ENCODE results near the gene HAVCR1.
A peak's percentile ranks its signal among the peaks of the same experiment; 100 is the strongest.
"Not testable (repeated sequence)": the region's sequence is repeated elsewhere in the genome, so short reads cannot be mapped to it uniquely, and the experiment has no call there.

Gene HAVCR1

DNA sequence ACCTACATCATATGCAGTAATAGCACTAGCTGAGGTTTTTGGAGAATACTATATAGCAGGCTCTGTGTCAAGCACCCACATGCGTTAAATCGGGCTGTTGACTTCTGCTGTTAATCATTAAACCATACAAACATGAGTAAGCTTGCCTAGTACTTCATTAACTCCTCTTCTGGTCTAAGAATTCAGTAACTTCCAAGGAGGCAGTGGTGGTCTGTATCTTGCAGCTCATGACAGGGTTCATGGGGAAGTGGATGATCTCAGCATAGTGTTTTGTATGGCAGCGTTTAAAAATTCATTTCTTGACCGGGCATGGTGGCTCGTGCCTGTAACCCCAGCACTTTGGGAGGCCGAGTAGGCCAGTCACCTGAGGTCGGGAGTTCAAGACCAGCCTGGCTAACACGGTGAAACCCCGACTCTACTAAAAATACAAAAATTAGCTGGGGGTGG lies at the start of gene HAVCR1:
Gene HAVCR1 (minus strand): TSS at position 24 of the 447 bp plus-strand sequence. CDS start 1,173 bp downstream, outside the sequence.
- DNase-seq, result no peak

DNA sequence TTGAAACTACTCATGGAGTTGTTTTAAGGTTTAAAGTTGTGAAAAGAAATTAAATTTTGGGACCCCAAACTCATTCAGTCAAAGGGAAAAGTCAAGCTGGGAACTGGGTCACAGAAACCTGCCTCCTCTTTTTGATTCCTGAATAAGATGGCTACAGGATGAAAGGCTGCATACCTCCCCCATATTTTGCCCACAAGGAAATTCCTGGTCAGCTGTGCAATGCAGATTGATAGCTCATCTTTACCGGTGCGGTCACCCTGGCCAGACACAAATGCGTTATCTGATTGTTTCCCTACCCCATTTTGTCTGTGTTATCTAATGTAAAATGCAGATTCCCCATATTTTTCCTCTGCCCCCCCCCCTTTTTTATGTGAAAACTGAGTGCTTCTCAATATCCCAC lies 48.6 kb upstream of the HAVCR1 start:
- DNase-seq, result no peak

DNA sequence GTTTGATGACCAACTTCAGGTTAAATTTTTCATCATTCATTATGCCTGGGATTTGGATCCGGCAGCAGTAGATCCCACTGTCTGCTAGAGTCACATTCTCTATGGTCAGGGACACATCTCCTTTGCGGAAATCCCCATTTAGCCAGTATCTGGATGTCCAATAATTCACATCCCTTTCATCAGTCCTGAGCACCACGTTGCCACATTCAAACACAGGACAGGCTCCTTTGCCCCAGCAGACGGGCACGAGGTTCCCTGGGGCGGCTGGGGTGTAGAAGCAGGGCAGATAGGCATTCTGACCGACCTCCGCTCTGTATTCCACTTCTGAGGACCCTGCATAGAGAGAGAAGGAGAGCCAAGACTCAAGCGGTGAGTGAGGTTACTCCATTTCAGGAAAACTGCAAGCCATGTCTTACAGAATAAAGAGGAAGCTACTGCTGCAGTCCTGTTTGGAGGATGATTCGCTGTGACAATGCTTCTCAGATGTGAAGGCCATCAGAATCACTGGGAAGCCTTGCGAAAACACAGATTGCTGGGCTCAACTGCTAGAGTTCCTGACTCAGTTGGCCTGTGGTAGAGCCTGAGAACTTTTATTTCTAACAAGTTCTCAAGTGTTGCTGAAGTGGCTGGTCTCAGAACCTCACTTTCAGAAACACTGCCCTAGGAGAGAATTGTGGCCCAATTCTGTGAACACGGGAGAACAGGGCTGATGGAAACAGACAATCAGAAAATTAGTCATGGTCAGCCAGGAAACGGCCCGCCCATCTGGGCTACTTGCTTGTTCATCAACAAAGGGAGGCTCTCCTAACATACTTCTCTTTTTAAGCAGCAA lies 47.9 kb upstream of the HAVCR1 start:
- peak in 1 of 58 donors; percentile 1 for DNase-seq

DNA sequence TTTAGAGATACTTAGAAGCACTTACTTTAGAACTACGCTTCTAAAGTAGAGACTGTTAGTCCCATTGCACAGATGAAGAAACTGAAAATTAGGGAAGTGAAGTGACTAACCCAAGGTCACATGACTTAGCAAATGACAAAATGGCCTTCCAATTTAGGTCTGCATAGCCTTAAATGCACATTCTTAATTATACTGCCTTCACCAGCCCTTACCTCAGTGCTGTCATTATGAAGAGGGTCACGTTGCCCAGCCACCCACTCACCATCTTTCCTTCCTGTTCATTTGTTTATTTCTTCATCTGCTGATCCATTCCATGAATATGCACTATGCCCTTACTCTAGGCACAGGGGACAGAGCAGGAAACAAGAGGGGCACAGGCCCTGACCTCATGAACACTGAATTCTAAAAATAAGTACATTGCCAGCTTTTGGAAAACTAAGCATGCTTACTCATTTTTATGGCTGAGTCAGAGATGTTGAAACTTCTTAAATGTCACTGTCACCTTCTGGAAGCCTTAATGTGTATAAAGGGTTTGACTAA lies 41.3 kb upstream of the HAVCR1 start:
- no peak for DNase-seq

DNA sequence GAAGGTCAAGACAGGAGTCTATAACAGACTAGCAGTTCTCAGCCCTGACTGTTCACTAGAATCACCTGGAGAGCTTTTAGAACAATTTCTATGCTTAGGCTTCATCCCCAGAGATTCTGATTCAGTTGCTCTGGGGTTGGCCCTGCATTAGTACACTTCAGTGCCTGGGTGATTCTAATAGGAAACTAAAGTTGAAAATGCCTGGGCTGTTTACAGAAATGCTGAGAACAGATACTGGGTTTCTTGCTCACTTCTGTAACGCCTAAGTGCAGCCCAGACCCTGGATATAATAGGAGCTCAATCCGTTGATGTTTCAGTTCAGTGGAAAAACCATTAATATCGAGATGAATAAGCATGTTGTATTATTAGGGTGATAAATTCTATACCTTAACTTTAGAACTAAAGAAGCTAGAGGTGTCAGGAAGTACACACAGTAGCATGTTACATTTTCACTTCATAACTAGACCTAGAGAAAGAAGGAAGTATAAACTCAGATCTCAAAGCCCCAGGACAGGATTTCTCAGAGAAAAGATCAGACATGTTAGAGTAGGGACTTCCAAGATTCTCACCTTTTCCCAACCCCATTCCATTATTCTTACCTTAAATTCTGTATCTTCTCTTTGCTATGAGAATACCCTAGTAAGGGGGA lies 29.6 kb upstream of the HAVCR1 start:
- DNase-seq, result no peak

DNA sequence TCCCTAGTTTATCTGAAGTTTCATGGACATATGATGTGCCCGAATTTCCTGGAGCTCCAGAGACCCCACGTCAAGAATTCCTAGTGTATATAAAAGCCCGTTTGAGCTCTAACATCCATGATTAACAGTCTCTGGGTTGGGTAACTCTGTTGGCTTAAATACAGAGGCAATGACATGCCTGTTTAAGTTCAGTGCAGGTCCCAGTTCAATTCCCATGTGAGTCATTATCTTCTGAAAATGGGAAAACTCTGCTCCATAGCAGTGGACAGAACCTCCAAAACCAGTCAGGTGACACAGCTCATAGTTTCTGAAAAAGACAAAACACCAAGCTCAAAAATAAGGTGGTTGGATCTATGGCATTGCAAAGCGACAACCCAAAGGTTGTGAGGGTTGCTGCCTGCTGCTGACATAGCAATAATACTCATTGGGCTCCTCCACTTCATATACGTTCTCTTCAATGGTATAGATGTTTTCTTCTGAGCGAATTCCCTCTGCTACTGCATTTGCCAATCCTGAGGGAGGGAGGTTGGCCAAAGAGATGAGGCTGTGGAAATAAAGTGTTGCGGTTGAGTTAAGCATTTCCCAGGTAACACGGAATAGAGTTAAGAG lies 27.9 kb upstream of the HAVCR1 start:
- DNase-seq, result no peak

DNA sequence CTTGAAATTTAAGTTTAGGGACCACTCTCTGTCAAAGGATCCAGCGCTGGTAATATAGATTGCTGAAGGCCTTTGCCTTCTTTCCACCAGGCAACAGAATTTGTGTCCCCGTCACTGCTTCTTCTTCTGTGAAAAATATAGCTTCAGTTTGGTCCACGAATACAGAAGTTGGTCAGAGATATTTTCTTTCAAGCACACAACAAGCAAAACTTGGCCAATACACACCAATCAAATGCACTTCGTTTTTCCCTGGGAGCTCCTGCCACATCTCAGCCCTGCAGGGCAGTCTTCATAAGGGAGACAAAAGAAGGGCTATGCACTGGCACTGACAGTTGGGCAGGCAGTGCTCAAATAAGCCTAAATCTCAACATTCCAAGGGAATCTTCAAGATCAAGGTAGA lies 27.0 kb upstream of the HAVCR1 start:
- DNase-seq, result no peak

DNA sequence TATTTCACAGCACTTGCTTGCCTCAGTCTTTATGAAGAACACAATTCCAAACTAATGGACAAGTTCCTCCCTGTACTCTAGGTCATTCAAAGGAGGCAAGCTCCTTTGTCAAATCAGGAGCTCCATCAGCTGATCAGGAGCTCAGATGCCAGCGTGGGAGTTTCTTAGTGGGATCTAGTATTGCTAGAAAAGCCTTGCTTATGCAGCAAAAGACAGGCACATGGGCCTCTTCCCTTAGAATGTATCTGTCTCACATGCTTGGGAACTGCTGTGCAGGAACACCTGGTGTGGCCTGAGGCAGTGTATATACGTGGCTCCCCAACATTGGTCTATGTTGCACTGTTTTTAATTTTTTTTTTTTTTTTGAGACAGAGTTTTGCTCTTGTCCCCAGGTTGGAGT lies 21.4 kb upstream of the HAVCR1 start:
- peak in 1 of 58 donors; percentile 1 for DNase-seq

DNA sequence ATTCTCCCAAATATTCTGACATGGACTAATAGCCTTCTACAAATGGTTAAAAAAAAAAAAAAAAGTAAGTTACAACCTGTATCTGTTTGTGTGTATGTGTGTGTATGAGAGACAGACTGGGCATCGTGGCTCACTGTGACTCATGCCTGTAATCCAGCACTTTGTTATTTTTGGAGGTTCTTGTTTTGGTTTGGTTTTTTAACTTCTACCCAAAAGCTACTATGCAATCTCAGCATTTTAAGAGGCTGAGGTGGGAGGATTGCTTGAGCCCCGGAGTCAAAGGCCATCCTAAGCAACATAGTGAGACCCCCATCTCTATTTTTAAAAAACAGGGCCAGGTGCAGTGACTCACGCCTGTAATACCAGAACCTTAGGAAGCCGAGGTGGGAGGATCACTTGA lies 17.6 kb upstream of the HAVCR1 start:
- peak in 6 of 58 donors; percentile 2 to 14 (median 4) for DNase-seq

DNA sequence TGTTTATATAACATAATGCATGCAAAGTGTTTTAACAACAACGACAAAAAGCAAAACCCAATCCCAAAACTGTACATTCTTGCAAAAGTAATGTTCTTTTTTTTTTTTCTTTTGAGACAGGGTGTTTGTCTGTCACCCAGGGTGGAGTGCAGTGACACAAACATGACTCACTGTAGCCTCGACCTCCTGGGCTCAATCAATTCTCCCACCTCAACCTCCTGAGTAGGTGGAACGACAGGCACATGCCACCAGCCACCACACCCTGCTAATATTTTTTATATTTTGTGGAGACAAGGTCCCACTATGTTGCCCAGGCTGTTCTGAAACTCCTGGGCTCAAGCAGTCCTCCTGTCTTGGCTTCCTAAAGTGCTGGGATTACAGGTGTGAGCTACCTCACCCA lies 13.6 kb upstream of the HAVCR1 start:
- no peak for DNase-seq

DNA sequence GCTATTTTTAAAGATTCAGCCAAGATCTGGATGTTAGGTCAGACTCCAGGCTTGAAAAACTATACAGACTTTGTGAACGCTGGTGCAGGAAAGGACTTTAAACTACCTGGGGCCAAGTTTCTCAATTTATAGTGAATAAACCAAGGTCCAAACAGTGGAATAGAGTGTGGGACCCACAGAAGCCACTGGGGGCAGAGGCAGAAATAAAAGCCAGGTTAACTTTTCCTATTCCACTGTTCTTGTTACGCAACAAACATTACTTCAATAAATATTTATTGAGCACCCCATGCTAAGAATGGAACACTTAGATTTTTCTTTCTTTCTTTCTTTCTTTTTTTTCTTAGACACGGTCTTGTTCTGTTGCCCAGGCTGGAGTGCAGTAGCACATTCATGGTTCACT lies 11.0 kb upstream of the HAVCR1 start:
- DNase-seq, result no peak

DNA sequence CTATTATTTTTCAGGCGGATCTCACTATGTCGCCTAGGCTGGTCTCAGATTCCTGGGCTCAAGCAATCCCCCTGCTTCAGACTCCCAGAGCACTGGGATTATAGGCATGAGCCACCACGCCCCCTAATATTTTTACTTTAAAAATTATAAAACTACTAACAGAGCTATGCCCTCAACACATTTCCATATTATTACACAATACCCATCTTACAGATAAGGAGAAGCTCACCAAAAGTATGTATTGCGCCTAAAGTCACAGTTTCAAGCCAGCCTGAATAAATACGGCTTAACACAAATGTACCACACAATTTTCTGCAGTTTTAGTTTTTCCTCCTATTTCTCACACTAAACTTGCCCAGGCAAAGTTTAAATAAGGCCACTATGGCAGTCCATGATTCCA lies 9.9 kb upstream of the HAVCR1 start:
- no peak for DNase-seq

DNA sequence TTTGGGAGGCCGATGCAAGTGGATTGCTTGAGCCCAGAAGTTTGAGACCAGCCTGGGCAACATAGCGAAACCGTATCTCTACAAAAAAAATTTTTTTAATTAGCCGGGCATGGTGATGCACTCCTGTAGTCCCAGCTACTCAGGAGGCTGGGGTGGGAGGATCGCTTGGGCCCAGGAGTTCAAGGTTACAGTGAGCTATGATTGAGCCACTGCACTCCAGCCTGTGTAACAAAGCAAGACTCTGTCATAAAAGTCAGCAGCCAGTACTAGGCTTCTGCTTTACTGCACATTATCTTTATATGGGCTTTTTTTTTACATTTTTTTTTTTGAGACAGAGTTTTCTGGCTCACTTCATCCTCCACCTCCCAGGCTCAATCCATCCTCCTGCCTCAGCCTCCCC lies 9.4 kb upstream of the HAVCR1 start:
- no peak for DNase-seq

DNA sequence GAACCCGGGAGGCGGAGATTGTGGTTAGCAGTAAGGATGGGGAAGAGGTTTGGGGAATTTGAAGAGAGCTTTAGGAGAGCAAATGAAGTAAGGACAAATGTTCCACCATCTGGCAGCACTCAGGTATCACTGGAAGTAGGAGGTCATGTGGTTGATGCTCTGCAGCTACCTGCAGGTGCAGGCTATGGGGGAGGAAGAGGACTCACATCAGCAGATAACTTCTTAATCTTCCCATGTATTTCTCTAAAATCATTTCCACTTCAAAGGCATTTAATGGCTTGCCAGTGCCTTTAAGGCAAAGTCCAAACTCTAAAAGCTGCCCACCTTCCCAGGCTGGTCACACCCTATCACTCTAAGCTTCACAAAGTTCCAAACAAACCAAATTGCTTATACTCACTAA lies 8.1 kb upstream of the HAVCR1 start:
- DNase-seq, result no peak

DNA sequence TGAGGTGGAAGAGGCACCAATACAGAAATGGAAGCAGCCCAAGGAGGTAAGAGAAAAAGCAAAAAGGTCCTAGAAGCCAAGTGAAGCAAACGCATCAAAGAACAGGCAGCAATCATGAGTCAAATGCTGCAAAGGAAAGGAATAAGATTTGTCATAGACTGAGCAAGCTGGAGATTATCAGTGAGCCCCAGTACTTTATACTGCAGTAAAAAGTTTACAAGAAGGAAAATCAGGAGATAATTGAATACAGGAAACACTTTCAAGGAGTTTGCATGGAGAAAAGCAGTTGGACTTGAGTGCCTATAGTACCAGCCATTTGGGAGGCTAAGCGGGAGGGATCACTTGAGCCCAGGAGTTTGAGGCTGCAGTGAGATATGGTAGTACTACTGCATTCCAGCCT lies 7.2 kb upstream of the HAVCR1 start:
- no peak for DNase-seq

DNA sequence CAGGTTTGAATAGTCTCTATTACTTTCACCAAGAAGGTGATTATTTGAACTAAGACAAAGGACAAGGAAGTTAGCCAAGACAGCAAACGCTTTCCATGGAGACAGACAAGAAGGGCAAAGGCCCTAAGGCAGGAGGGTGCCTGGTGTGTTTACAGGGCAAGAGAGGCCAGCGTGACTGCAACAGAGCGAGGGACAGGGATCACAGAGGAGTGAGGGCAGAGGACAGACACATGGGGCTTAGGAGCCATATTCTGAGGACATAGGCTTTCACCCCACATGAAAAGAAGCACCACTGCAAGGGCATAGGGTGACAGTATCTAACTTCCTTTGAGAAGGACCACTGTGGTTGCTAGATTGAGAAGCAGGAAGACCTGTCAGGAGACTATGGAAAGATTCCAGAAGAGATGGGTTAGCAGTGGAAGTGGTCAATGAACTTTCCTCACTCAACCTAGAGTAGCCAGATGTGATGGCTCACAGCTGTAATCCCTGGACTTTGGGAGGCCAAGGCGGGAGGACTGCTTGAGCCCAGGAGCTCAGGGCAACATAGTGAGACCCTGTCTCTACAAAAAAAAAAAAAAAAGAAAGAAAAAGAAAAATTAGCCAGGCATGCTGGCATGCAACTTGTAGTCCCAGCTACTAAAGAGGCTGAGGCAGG lies 5.0 kb upstream of the HAVCR1 start:
- DNase-seq, result no peak

DNA sequence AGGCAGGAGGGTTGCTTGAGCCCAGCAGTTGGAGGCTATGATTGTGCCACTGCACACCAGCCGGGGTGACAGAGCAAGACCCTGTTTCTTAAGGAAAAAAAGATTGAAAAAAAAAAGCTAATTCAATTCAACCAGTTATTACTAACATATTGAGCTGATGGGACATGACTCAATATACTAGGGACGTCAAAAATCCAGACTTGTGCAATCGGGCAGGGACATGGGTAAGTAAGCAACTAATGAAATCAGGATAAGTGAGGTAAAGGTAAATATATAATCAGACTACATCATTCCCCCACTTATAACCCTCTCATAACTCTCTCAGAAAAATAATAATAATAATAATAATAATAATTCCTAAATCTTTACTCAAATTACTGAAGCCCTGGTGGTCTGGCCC lies 975 bp upstream of the HAVCR1 start:
- DNase-seq, result no peak

DNA sequence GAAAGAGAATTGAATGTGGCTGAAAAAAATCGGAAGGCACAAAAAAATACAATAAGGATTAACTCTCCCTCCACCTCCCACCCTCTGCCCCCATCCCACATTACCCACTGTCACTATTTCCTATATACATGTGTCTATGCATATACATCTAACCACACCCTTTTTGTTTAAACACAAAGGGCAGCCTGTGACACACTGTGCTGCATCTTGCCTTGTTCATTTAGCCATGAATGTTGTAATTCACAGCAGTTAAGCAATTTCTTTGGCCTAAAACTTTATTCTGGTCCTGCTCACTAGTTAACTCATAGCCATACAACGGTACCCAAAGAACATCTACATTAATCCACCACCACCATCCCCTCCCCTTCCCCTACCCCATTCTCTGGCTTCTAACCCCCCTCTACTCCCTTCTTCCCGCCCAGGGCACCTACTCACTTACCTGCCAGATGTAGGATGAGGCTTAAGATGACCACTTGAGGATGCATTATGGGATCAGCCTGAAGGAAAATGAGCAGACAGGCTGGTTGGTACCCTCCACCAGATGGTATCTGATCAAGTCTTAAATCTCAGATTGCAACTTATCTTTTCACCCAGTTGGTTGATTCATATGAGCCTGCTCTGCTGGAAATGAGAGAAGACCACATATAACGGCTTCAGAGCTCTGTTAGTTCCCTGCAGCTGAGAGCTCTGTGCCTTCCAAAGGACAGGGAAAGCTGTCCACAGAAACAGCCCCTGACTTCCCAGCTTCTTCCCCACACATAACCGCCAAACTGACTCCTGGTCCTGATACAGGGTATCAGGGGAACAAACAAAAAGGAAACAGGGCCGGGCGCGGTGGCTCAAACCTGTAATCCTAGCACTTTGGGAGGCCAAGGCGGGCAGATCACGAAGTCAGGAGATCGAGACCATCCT lies 1.2 kb downstream of the HAVCR1 start:
- no peak for DNase-seq

DNA sequence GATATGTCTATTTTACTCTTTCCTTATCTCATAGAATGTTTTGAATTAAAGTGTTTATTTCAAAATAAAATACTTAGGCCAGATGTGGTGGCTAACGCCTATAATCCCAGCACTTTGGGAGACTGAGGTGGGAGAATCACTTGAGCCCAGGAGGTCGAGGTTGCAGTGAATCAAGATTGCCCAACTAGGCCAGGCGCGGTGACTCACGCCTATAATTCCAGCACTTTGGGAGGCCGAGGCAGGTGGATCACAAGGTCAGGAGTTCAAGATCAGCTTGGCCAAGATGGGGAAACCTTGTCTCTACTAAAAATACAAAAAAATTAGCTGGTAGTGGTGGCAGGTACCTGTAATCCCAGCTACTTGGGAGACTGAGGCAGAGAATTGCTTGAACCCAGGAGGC lies 2.1 kb downstream of the HAVCR1 start:
- not testable (repeated sequence) for DNase-seq

DNA sequence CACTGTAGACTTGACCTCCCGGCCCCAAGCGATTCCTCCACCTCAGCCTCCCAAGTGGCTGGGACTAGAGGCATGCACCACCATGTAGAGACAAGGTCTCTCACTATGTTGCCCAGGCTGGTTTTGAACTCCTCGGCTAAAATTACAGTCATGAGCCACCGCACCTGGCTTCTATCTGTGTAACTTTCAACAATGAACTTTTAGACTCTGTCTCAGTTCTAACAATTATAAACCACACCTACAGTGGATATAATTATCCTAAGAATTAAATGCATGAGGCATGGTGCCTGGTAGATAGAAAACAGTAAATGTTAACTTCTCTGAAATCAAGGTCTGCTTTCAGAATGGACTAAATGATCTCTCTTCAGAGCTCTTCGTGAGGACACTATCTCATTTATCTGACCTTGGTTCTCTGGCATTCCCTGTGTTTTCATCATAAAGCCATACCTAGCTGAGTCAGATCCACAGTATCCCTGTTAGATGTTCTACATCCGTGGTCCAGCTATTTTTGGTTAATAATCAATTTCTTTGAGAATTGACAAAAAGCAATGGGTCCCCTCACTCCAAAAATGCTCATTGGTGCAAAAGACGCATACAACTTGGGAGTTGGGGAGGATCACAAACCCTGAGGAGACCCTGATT lies 7.2 kb downstream of the HAVCR1 start:
- no peak for DNase-seq
